ENCODE results near the gene GPLD1. TPM values are rescaled to one million over a fixed set of nuclear protein-coding genes. Genes with fewer than 3 reads are reported as not detected.

The GPLD1 gene
- total and polyA plus RNA-seq, 8 donors: 0.27 to 1.2 (median 0.93) TPM

- intact Hi-C loops (cut with DNase I): no loop called here
- no peaks in the 10 kb centered on the region for H3K4me1 ChIP-seq
- no peak overlapping the region for H3K27ac ChIP-seq
- no peak overlapping the region for H3K4me3 ChIP-seq
- ATAC-seq: no peak
- no peaks in the 10 kb centered on the region for H3K36me3 ChIP-seq
- FAIRE-seq: no peak
- no peaks in the 10 kb centered on the region for H3K9me3 ChIP-seq
- DNase-seq: no peak
- 80 to 88% methylated on average over 9 of the region's 9 CpGs for WGBS, 2 donors
- TF ChIP-seq, protein P1, sequence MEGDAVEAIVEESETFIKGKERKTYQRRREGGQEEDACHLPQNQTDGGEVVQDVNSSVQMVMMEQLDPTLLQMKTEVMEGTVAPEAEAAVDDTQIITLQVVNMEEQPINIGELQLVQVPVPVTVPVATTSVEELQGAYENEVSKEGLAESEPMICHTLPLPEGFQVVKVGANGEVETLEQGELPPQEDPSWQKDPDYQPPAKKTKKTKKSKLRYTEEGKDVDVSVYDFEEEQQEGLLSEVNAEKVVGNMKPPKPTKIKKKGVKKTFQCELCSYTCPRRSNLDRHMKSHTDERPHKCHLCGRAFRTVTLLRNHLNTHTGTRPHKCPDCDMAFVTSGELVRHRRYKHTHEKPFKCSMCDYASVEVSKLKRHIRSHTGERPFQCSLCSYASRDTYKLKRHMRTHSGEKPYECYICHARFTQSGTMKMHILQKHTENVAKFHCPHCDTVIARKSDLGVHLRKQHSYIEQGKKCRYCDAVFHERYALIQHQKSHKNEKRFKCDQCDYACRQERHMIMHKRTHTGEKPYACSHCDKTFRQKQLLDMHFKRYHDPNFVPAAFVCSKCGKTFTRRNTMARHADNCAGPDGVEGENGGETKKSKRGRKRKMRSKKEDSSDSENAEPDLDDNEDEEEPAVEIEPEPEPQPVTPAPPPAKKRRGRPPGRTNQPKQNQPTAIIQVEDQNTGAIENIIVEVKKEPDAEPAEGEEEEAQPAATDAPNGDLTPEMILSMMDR (IDR thresholded peaks at IDR 0.05): no peak
- no peaks in the 10 kb centered on the region for H3K27me3 ChIP-seq
Measured at GRCh38 chr6:24480705-24481104, 8.7 kb downstream of the GPLD1 start.

- TF ChIP-seq, protein P1 (IDR thresholded peaks at IDR 0.05): no peak
- Histone ChIP-seq H3K27ac (no peak overlapping the region), H3K36me3 (no peaks in the 10 kb centered on the region), H3K9me3 (no peaks in the 10 kb centered on the region), H3K4me1 (no peaks in the 10 kb centered on the region), H3K27me3 (no peaks in the 10 kb centered on the region), H3K4me3 (no peak overlapping the region)
- 68 to 81% methylated on average over 4 of the region's 4 CpGs for WGBS, 2 donors
- intact Hi-C loops (cut with DNase I): no loop called here
- ATAC-seq (no peak), DNase-seq (no peak), FAIRE-seq (no peak)
Measured at GRCh38 chr6:24478903-24479302, 10.5 kb downstream of the GPLD1 start.

- intact Hi-C loops (cut with DNase I): no loop called here
- FAIRE-seq (no peak), DNase-seq (no peak), ATAC-seq (no peak)
- Histone ChIP-seq H3K9me3 (no peaks in the 10 kb centered on the region), H3K27ac (no peak overlapping the region), H3K4me1 (no peaks in the 10 kb centered on the region), H3K36me3 (no peaks in the 10 kb centered on the region), H3K4me3 (no peak overlapping the region), H3K27me3 (no peaks in the 10 kb centered on the region)
- WGBS, 2 donors: 94 to 100% methylated on average over 1 of the region's 1 CpG
- TF ChIP-seq, protein P1 (IDR thresholded peaks at IDR 0.05): no peak
Measured at GRCh38 chr6:24477070-24477469, 12.3 kb downstream of the GPLD1 start.

GRCh38 chr6:24476631-24477030 lies 12.7 kb downstream of the GPLD1 start:
- Histone ChIP-seq H3K27me3 (no peaks in the 10 kb centered on the region), H3K36me3 (no peaks in the 10 kb centered on the region), H3K27ac (no peak overlapping the region), H3K4me1 (no peaks in the 10 kb centered on the region), H3K9me3 (no peaks in the 10 kb centered on the region), H3K4me3 (no peak overlapping the region)
- no peak for ATAC-seq
- no peak for DNase-seq
- TF ChIP-seq, protein P1 (IDR thresholded peaks at IDR 0.05): no peak
- WGBS, 2 donors: 90 to 95% methylated on average over 6 of the region's 6 CpGs
- no peak for FAIRE-seq
- intact Hi-C loops (cut with DNase I): no loop called here

DNA sequence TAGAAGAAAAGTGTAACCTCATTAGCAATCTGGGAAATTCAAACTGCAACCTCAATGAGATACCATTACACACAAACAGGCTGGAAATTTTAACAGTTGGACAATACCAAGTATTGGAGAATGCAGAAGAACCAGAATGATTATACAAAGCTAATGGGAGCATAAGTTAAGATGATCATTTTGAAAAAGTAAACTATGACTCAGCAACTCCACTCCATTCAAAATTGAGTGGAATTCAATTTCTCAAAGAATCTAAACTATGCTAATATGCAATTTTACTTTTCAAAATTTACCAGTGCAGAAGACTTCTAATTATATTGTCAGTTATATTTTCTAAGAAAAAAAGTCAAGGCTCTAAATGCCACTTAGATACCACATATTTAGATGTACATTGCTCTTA lies 17.2 kb downstream of the GPLD1 start:
- no peaks in the 10 kb centered on the region for H3K4me1 ChIP-seq
- no peak overlapping the region for H3K4me3 ChIP-seq
- intact Hi-C loops (cut with DNase I): no loop called here
- ATAC-seq (no peak), DNase-seq (no peak), FAIRE-seq (no peak)
- H3K36me3 ChIP-seq: no peaks in the 10 kb centered on the region
- H3K9me3 ChIP-seq: no peaks in the 10 kb centered on the region
- no peak overlapping the region for H3K27ac ChIP-seq
- no peaks in the 10 kb centered on the region for H3K27me3 ChIP-seq
- TF ChIP-seq, protein P1 (IDR thresholded peaks at IDR 0.05): no peak
